ENCODE data around the gene NDFIP2.

- TF ChIP-seq EZH2 (IDR thresholded peaks at IDR 0.05; ENCODE audit: borderline replicate concordance, insufficient read depth, low read depth, low read length, poor library complexity, severe bottlenecking) (no peak), CTCF (IDR thresholded peaks at IDR 0.05) (no peak)
These were observed 67.9 kb downstream of the NDFIP2 start for GRCh38 chr13:79548902-79549301.
